ENCODE measurements around the gene RFC4. TPM values are rescaled to one million over a fixed set of nuclear protein-coding genes. Genes with fewer than 3 reads are reported as not detected.

The RFC4 gene
- total and polyA plus RNA-seq, 2 of the 13 experiments (the other 11 are each of a cell fraction or from before 2014, with no cell fraction given), result 18.5 to 103 TPM

DNA sequence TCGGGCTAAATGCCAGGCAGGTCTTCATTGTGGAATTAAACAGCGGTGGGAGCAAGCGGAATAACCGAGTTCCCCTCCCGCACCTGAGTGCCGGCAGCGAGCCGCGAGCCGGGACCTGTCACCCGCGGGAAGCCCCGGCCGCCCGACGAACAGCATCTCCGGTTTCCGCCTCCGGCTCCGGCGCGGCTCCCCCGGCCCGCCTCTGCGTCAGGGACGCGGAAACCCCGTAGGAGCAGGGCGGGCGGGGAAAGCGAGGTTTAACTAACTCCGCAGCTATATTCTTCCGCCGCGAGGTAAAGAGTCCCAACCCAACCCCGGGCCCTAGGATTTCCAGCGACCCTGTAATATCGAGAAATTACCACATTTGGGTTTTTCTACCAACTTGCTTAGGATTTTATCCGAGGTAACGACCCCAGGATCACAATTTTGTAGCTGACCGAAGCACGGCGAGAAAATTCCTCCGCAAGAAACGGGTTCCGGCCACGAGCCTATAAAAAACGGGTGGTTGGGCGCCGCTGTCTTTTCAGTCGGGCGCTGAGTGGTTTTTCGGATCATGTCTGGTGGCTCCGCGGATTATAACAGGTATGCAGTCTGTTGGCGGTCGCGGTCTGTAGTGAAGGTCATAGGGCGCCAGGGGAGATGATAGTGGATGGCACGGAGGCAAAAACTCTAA is 23.1 kb downstream of the RFC4 start, which contains the start of gene EIF4A2 (continued):
- TF ChIP-seq HNF4G (IDR thresholded peaks at IDR 0.05; ENCODE audit: borderline replicate concordance, low read depth, low read length) (0 out of 2 replicates have a peak, but pooled peaks have one; percentile 23), HNF4G (CRISPR knock-in tag; IDR thresholded peaks at IDR 0.05; ENCODE audit: borderline replicate concordance, low read depth) (no peak), ZNF766 (CRISPR knock-in tag; IDR thresholded peaks at IDR 0.05; ENCODE audit: borderline replicate concordance) (peak; percentile 41; the same call in 1 of the 2 replicates), ELF4 (CRISPR knock-in tag; IDR thresholded peaks at IDR 0.05; ENCODE audit: borderline replicate concordance) (peak; percentile 93; the same call in 1 of the 2 replicates), U2AF1 (optimal IDR thresholded peaks at IDR 0.05; ENCODE audit: low read depth, low read length) (peak; percentile 65), NCOA1 (CRISPR knock-in tag; IDR thresholded peaks at IDR 0.05) (0 out of 2 replicates have a peak, but pooled peaks have one; percentile 24), ZNF530 (CRISPR knock-in tag; IDR thresholded peaks at IDR 0.05; ENCODE audit: low read depth) (no peak), RFXANK (CRISPR knock-in tag; IDR thresholded peaks at IDR 0.05) (no peak; the same call in 1 of the 2 replicates), KDM5A (IDR thresholded peaks at IDR 0.05; ENCODE audit: borderline replicate concordance, low read length) (0 out of 2 replicates have a peak, but pooled peaks have one; percentile 65), TBL1XR1 (IDR thresholded peaks at IDR 0.05; ENCODE audit: borderline replicate concordance, low read length, partially characterized antibody) (peak; percentile 31), ZNF615 (CRISPR knock-in tag; IDR thresholded peaks at IDR 0.05; ENCODE audit: borderline replicate concordance) (peak; percentile 97), MTF2 (CRISPR knock-in tag; IDR thresholded peaks at IDR 0.05; ENCODE audit: borderline replicate concordance) (0 out of 2 replicates have a peak, but pooled peaks have one; percentile 36), ZNF878 (CRISPR knock-in tag; IDR thresholded peaks at IDR 0.05) (peak; percentile 77), POLR2G (IDR thresholded peaks at IDR 0.05; ENCODE audit: low read depth, low read length) (peak; percentile 100)
- TF ChIP-seq, protein P1, sequence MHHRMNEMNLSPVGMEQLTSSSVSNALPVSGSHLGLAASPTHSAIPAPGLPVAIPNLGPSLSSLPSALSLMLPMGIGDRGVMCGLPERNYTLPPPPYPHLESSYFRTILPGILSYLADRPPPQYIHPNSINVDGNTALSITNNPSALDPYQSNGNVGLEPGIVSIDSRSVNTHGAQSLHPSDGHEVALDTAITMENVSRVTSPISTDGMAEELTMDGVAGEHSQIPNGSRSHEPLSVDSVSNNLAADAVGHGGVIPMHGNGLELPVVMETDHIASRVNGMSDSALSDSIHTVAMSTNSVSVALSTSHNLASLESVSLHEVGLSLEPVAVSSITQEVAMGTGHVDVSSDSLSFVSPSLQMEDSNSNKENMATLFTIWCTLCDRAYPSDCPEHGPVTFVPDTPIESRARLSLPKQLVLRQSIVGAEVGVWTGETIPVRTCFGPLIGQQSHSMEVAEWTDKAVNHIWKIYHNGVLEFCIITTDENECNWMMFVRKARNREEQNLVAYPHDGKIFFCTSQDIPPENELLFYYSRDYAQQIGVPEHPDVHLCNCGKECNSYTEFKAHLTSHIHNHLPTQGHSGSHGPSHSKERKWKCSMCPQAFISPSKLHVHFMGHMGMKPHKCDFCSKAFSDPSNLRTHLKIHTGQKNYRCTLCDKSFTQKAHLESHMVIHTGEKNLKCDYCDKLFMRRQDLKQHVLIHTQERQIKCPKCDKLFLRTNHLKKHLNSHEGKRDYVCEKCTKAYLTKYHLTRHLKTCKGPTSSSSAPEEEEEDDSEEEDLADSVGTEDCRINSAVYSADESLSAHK (CRISPR knock-in tag; IDR thresholded peaks at IDR 0.05; ENCODE audit: borderline replicate concordance), result peak; percentile 43; the same call in 1 of the 2 replicates
- TF ChIP-seq, protein P2, sequence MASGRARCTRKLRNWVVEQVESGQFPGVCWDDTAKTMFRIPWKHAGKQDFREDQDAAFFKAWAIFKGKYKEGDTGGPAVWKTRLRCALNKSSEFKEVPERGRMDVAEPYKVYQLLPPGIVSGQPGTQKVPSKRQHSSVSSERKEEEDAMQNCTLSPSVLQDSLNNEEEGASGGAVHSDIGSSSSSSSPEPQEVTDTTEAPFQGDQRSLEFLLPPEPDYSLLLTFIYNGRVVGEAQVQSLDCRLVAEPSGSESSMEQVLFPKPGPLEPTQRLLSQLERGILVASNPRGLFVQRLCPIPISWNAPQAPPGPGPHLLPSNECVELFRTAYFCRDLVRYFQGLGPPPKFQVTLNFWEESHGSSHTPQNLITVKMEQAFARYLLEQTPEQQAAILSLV (CRISPR knock-in tag; IDR thresholded peaks at IDR 0.05; ENCODE audit: borderline replicate concordance), result peak; percentile 55; the same call in 1 of the 2 replicates
- TF ChIP-seq, protein P3, sequence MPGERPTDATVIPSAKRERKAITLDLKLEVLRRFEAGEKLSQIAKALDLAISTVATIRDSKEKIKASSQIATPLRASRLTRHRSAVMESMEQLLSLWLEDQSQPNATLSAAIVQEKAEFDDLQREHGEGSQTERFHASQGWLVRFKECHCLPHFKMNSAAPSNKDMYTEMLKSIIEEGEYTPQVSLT (CRISPR knock-in tag; IDR thresholded peaks at IDR 0.05; ENCODE audit: borderline replicate concordance, low read depth), result no peak
- TF ChIP-seq, protein P4, sequence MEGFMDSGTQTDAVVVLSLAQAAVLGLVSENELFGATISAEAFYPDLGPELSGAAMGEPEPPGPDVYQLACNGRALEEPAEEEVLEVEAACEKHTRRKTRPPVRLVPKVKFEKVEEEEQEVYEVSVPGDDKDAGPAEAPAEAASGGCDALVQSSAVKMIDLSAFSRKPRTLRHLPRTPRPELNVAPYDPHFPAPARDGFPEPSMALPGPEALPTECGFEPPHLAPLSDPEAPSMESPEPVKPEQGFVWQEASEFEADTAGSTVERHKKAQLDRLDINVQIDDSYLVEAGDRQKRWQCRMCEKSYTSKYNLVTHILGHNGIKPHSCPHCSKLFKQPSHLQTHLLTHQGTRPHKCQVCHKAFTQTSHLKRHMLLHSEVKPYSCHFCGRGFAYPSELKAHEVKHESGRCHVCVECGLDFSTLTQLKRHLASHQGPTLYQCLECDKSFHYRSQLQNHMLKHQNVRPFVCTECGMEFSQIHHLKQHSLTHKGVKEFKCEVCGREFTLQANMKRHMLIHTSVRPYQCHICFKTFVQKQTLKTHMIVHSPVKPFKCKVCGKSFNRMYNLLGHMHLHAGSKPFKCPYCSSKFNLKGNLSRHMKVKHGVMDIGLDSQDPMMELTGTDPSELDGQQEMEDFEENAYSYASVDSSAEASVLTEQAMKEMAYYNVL (CRISPR knock-in tag; IDR thresholded peaks at IDR 0.05; ENCODE audit: borderline replicate concordance), result peak; percentile 35; the same call in 1 of the 2 replicates
- TF ChIP-seq, protein P5, sequence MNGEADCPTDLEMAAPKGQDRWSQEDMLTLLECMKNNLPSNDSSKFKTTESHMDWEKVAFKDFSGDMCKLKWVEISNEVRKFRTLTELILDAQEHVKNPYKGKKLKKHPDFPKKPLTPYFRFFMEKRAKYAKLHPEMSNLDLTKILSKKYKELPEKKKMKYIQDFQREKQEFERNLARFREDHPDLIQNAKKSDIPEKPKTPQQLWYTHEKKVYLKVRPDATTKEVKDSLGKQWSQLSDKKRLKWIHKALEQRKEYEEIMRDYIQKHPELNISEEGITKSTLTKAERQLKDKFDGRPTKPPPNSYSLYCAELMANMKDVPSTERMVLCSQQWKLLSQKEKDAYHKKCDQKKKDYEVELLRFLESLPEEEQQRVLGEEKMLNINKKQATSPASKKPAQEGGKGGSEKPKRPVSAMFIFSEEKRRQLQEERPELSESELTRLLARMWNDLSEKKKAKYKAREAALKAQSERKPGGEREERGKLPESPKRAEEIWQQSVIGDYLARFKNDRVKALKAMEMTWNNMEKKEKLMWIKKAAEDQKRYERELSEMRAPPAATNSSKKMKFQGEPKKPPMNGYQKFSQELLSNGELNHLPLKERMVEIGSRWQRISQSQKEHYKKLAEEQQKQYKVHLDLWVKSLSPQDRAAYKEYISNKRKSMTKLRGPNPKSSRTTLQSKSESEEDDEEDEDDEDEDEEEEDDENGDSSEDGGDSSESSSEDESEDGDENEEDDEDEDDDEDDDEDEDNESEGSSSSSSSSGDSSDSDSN (CRISPR knock-in tag; IDR thresholded peaks at IDR 0.05), result peak; percentile 84

Data from HepG2 (cell line).